Esophagus mucosa (tissue), 1 donor: ENCODE results near the gene COQ8A. TPM values are rescaled to one million over a fixed set of nuclear protein-coding genes. Genes with fewer than 3 reads are reported as not detected.
A peak's percentile ranks its signal among the peaks of the same experiment; 100 is the strongest.
"Not testable (repeated sequence)": the region's sequence is repeated elsewhere in the genome, so short reads cannot be mapped to it uniquely, and the experiment has no call there.

ENCODE experiments used
- ATAC-seq: fragments of 200-7000 bp; cut with Tn5 transposase; one replicate; pipeline ENCODE4 v1.9.1; 2020
- total RNA-seq: library from RNA; stranded (reverse); gene quantifications from one replicate; pipeline ENCODE4 v1.2.4, GENCODE V29; 2023
- donor health status: DM: yes; HTN: yes; CAD: no.

The COQ8A gene
- total RNA-seq, 1 donor from 2014 or later = 6.3 TPM

DNA sequence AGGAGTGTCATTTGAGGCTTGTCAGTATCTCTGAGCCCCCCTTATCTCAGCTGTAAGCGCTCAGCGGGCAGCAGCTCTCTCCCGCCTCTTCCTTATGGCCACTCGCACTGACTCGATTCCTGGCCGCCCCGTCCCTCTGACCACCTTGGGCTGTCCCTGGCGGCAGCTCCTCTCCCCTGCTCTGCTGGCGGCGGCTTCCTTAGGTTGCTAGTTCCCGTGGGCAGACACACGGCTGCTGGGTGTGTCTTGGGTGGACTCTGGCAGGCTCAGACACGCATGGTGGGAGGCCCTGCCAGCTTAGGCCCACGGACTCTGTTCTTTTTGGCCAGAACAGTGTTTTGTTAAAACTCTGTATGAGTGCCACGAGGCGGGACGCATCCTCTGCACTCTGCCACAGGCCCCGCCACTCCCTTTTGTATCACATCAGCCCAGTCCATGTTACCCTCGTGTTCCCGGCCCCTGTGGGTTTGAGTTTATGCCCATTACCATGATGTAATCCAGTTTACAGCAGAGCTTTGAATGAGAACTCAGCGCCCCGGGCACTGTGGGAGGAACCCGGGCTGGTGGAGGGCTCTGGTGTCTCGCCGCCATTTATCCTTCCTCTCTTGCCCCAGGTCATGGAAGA, 45.9 kb downstream of the COQ8A start:
- ATAC-seq = no peak

DNA sequence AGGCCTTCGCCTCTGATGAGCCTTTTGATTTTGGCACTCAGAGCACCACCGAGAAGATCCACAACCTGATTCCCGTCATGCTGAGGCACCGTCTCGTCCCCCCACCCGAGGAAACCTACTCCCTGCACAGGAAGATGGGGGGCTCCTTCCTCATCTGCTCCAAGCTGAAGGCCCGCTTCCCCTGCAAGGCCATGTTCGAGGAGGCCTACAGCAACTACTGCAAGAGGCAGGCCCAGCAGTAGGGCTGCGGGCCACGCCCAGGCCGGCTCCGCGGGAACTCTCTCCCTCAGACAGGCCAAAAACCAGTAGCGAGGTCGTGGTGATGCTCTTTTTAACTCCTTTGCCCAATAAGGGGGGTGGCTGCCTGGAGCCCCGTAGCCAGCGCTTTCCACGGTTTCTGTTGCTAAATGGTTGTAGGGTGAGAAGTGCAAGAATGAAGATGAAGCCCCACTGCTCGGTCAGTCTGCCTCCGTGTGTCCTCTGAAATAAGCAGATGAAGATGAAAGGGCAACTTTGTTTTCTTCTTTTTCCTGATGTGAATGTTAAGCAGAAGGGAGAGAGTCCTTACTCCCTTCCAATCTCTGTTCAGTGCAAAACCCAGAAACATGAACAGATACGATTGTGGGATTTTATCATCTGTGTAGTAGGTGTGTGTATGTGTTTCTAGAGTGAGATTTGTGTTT, 46.5 kb downstream of the COQ8A start:
- no peak for ATAC-seq

- ATAC-seq = no peak
Measured at GRCh38 chr1:226987179-226987536, 47.1 kb downstream of the COQ8A start.

- ATAC-seq = no peak
Measured at GRCh38 chr1:226987623-226988333, 47.7 kb downstream of the COQ8A start.

DNA sequence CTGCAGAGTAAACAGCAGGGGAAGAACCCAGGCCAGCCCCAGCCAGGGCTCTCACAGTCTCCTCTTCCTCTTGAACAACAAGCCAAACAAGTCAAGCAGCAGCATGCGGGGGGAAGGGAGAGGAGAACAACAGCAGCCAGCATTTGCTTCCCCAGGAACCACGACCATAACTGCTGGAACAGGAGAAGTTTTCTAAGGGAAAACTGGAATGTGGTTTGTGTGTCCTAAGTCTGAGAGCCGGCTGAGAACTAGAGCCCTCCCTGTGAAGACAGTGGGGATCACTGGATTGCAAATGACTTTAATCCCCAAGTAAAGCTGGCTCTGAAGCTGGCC, 48.2 kb downstream of the COQ8A start:
- ATAC-seq = peak; percentile 80

GRCh38 chr1:226989085-226989920, 49.2 kb downstream of the COQ8A start:
- ATAC-seq = no peak

DNA sequence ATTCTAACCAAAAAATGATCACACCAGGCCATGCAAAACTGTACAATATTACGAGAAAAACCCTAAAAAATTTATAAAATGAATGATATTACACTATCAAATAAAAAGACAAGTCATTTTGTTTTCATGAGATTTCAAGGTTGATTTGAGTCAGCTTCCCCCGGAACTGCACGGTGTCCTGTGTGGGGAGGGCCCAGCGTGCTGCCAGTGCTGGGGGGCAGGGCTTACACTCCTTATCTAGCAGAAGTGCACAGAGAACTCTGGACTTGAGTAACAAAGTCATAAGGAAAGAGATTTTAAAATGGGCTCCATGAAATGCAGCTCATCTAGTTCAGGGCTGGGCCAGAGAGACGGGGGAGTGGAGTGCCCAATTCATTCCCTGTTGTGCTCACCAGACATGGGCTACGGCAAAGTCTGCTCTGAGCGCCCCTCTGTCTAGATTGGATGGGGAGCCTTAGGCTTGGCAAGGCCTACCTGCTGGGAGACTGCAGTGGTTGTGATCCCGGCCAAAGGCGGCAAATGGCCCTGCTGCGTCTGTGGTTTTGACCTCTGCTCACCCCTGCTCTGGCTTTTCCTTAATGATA, 50.1 kb downstream of the COQ8A start:
- ATAC-seq = peak; percentile 14

GRCh38 chr1:226991920-226992319, 51.8 kb downstream of the COQ8A start:
- no peak for ATAC-seq

GRCh38 chr1:226993814-226994585, 53.9 kb downstream of the COQ8A start:
- no peak for ATAC-seq

DNA sequence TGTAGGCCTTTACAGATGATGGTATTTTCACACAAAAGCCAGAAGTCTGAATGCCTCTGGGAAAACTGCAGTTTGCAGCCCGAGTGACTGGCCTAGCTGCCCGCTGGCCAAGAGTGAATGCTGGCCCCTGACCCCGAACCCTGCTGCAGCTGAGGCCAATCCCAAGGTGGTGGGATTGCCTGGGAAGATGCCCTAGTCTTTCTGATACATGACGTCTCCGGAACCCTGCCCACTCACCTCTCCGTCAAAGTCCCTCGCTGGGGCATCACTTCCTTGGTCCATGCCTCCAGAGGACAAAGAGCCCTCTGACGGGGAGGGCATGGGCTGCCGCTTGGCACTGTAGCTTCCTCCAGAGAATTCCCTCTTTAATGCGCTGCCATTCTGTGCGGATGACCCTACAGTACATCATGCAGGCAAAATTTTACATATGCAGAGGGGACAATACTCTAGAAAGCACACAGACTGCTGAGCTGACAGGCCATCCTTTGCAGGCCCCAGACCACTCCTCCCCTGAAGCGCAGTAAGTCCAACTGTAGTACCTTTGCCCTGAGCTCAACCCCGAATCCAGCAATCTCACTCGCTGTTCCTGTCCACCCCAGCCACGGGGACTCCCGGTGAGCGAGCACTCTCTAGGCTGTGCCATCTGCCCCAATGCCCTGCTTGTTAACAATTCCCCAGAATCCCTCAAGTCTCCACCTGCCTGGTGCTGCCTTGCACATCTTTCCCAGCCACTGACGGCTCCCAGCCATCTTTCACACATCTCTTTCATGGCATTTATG, 54.7 kb downstream of the COQ8A start:
- ATAC-seq = no peak

DNA sequence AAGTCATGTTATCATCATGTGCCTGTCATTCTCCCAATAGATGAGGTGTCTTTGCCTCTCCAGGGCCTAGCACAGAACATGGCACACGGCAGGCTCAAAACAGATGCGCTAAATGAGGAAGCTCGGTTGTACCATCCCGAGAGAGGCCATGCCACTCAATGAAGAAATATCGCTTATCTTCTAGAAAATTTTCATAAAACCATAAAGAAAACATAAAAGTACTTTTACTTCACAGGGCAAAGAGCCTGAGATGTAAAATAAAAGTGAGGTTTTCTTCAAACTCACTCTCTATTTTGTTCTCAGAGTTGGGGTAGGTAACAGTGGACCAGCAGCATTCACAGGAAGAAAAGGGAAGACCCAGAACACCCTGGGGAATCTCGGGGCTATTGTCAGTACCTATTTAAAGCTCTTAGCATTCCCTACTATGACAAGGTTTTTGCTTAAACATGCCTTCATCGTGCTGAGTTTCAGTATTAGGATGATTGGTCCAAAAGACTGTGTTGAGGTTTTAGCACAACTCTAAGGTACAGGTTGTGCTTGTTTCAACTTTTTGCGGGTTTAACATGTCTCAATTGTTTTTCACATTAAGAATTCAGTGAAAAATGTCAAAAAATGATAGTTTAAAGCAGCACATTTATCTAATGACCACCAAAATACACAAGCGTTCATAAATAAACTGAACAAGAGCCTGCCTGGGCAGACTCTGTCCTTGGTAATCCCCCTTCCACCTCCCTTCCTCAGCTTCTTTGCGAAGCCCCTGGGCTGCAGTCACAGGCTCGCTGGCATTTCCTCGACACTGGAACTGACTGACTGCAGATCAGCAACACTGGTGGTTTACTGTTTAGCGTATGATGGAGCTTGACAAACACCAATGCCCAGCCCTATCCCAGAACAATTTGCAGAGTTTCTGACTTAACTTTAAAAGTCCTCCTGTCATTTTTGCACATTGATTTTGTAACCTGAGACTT, 55.6 kb downstream of the COQ8A start:
- no peak for ATAC-seq

DNA sequence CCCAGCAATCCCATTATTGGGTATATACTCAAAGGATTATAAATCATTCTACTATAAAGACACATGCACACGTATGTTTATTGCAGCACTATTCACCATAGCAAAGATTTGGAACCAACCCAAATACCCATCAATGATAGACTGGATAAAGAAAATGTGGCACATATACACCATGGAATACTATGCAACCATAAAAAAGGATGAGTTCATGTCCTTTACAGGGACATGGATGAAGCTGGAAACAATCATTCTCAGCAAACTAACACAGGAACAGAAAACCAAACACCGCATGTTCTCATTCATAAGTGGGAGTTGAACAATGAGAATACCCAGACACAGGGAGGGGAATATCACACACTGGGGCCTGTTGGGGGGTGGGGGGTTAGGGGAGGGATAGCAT, 59.5 kb downstream of the COQ8A start:
- not testable (repeated sequence) for ATAC-seq

DNA sequence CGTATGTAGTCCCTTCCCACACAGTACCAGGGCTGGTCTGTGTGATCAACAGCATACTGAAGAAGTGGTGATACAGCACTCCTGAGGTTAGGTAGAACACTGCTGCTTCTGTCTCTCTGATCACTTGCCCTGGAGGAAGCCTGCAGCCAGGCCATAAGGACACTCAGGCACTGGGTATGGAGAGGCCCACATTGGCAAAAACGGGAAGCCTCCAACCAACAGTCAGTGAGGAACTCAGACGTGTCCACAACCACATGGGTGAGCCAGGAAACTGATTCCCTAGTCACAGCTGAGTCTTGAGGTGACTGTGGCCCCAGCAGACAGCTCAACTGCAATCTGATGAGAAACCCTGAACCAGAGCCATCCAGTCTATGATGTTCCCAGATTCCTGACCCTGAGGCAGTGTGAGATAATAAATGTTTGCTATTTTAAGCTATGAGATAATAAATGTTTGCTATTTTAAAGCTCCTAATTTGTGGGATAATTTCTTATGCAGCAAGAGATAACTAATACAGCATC, 62.5 kb downstream of the COQ8A start:
- ATAC-seq = no peak

DNA sequence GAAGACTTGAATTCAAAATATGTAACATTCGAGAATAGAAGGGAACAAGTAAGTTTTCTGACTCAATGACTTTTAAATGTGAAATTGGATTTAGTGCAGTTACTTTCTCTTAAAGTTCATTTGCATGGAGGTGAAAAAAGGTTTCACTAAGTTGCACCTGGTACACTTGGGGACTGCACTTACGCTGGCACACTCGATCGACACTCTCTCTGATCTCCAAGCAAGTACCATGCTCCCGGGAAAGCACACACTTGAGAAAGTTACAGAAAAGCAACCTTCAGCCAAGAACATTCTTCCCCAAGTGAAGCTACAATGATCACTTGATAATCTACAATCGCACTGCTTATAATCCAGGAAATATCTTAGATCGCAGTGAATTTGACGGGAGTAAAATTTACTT, 63.1 kb downstream of the COQ8A start:
- ATAC-seq = no peak

DNA sequence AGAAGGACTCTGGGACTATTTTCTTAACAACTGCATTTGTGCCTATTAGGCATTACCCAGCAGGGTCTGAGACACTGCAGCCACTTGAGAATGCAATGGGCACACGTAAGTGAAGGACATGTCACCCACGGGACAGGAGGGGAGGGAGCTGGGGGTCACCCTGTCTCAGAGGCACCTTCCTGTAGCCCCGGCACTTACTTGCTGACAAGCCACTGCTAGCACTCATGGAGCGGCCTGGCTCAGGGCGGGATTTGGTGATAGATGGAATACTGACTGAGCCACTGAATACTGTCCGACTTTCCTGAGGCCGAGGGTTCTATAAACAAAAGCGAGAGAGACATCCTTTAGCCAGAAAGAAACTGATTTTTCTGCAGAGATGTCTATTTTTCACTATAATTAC, 64.7 kb downstream of the COQ8A start:
- no peak for ATAC-seq

DNA sequence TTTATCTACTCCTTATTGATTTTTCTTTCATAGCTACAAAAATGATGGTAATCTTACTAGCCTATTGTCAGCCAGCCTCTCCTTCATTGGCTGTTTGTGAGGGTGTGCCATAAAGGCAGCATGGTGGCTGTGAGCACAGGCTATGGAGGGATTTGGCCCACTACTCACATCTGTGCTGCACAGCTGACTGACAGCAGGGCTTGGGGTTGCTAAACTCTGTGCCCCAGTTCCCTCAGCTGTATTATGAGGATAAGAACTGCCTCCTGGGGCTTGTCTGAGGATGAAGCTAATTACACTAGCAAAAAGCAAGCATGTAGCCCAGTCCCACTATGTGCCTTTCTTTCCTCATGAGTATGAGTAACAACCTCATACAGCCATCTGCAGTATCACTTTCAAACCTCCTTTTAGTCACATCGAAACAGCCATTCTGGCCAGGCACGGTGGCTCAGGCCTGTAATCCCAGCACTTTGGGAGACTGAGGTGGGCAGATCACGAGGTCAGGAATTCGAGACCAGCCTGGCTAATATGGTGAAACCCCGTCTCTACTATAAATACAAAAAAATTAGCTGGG, 66.2 kb downstream of the COQ8A start:
- no peak for ATAC-seq

GRCh38 chr1:227009937-227010336, 69.8 kb downstream of the COQ8A start:
- ATAC-seq = no peak

GRCh38 chr1:227010645-227011044, 70.6 kb downstream of the COQ8A start:
- no peak for ATAC-seq

GRCh38 chr1:227016990-227017389, 76.9 kb downstream of the COQ8A start:
- no peak for ATAC-seq
